CD4-positive, alpha-beta T cell treated with Interleukin-17A for 1 hour (primary cell): ENCODE results near the gene CASK.
"Not testable (repeated sequence)": the region's sequence is repeated elsewhere in the genome, so short reads cannot be mapped to it uniquely, and the experiment has no call there.

ENCODE experiments used
- DNase-seq: peaks from one replicate; pipeline ENCODE4 v3.0.0-alpha.2; 2020

The CASK gene

GRCh38 chrX:41553688-41554087, 369.7 kb downstream of the CASK start:
- no peak for DNase-seq

DNA sequence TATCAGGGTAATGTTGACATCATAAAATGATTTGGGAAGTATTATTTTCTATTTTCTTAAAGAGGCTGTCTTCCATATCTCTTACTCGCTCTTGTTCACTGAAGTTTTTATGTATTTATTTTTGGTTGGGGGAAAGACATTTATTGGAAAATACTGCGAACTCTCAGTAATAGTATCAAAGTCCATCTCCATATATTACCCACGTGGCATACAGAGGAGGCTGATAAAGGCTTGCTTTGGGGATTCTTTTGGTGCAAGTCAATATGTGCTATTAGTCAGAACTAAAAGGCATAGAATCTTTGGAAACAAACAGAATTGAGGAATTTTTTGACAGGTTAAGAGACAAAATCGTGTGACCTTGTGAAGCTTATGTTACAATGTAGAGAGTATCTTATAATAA, 374.9 kb downstream of the CASK start:
- DNase-seq, result no peak

GRCh38 chrX:41543668-41544067, 379.7 kb downstream of the CASK start:
- no peak for DNase-seq

DNA sequence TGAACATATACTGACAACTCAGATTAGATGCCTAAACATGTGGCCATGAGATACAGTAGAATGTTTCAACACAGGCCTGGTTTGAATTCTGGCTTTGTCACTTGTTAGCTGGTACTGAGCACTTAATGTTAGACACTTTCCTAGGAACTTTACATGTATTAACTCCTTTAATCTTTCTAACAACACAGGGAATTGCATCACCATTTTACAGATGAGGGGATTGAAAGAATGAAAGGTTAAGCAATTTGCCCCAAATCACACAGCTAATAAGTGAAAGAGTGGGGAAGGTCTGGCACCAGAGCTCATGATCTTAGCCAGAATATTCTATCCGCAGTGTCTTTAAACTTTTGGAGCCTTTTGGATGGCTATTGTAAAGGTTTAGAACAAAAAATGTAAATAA, 380.3 kb downstream of the CASK start:
- DNase-seq, result no peak

DNA sequence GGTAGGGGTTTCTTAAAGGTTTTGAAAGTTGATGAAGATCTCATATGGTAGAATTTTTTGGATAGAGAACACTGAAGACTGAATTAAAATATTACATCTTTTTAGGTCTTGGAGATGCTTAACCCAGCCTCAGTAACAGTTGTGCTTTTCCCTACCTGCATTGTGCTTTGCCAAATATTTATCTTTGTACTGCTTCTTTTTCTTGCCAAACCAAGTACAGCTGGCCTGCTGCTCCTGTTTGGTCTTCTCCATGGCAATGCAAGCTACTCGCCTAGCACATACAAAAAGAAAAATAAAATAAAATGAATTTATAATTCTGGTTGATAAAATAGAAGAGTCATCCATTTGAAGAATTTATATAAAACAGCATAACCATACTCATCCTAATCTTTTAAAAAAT, 380.8 kb downstream of the CASK start:
- DNase-seq, result no peak

- DNase-seq, result no peak
These were observed 381.2 kb downstream of the CASK start for GRCh38 chrX:41542135-41542534.

DNA sequence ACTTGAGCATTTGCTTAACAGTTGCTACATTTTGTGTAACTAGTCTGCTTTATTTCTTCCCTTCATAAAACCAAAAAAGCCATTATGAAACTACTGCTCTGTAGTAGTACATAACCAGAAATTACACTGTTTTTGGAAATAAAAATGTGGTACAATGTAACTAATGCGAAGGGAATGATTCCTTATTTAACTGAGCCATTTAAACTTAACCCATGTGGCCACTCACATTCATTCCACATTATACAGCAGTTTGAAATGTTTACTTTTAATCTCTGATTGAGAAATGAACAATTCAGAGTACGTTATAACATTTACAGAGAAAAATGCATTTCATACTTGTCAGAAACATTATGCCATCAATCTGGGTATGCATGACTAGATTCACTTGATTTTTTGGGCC, 382.0 kb downstream of the CASK start:
- no peak for DNase-seq

- no peak for DNase-seq
These were observed 384.6 kb downstream of the CASK start for GRCh38 chrX:41538707-41539106.

DNA sequence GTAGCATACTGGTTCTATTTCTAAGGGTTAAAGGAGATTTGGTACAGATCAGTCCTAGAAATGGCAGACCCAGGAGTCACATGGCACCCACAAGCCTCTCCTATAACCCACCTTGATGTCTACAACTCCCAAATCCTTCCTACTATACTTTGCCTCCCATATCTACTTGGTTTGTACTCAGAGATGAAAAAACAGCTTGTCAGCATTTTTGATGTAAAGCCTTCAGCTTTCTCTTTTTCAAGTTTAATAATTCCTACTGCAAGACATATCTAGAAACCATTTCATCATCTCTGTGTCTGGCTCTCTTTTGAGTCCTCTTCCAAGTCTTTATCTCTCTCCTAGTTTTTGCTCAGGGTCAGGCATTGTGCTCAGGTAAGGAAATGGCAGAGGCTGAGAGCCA, 393.3 kb downstream of the CASK start:
- no peak for DNase-seq

DNA sequence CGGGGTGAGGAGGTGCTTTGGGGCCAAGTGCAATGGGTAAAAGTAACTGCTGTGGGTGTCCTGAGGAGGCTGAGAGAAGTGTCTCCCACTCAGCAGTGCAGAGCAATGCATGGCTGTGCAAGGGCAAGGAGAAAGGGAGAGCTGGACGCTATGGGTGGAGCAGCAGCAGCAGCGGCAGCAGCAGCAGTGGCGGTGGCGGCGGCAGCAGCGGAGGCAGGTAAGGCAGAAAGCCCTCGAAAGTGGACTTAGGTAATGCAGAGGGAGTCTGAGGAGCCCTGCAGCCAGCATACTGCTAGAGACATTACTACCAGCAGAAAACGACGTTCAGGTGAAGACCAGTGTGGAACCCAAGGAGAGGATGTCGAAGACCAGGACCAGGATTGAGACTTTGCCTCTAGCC, 394.1 kb downstream of the CASK start:
- no peak for DNase-seq

GRCh38 chrX:41528784-41529183, 394.6 kb downstream of the CASK start:
- DNase-seq, result no peak

DNA sequence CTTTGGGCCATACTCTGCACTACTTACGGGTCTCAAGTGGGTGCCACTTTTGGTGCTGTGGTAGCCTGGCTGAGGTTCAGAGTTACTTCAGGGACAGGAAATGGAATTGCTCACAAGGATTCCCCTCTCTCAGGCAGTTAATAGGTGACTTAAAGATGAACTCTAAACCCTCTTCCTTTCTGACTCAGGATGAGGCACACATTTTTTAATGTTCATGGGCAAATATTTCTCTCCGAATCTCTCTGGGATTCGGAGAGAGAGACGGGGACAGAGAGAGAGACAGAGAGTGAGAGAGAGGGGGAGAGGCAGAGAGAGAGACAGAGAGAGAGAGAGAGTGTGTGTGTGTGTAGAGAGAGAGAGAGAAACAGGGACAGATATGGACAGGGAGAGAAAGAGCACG, 396.4 kb downstream of the CASK start:
- DNase-seq, result no peak

- no peak for DNase-seq
These were observed 397.1 kb downstream of the CASK start for GRCh38 chrX:41526271-41526670.

GRCh38 chrX:41522671-41523070, 400.7 kb downstream of the CASK start:
- no peak for DNase-seq

DNA sequence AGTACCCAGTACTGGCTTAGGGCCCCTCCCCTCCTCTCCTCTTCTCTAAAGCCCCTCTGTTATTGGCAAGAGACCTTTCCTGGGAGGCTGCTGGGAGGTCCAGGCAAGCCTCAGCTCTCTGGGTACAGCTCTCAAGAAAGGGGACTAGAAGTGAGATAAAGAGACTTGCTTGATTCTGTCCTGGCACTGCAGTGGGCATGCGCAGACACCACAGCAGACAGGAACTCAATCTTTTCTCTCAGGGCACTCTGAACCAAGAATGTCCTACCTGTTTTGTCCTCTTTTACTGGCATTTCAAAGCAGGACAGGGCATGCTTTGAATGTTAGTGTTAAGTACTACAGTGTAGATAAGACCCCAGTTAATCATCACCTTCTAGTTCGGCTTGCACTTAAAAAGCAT, 401.3 kb downstream of the CASK start:
- DNase-seq, result no peak

GRCh38 chrX:41519468-41519867, 403.9 kb downstream of the CASK start:
- DNase-seq, result no peak

DNA sequence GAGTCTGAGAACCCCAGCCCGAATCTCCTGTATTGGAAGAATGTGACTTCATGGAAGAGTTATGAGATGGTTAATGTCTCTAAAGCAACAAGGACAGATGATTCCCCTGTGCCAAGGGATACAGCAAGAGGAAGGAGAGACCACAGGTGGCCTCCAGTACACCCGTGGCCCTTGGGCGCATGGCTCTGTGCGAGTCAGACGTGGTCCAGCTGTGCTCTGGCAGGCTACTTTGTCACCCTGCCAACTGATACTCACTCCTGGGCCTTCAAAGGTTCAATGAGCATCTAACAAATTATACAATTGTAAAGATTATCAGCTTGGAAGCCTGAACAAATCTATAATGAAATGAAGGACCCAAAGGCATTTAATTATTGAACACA, 404.5 kb downstream of the CASK start:
- DNase-seq, result no peak

DNA sequence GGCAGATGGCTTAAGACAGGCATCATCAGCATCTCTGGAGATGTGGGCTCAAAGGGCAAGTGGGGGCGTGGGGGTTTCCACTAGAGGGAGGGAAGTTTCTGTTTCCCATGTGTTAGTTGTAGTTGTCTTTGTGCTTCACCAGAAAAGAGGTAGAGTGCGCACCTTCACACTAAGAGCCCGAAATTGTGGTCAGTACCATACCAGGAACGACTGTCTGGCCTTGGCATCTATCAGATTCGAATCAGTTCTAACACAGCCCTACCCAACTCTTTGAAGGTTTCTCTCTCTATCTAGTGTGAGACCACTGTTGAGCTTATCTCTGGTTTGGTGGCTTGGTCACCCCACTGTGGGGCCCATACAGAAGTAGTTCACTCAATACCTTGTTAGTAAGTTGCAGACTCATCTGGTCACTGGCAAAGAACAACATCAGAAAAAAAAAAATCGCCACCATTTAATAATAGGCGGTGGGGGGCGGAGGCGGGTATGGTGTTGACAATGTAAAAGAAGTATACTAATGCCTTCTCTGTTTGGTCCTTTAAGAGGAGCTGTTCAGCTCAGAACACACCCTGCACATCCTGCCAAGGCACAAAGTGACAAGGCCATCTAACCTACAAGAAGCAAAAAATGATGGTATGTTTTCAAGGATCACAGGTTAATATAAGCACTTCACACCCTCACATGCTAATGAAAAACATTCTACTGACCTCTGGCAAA, 405.1 kb downstream of the CASK start:
- peak; percentile 7 for DNase-seq

DNA sequence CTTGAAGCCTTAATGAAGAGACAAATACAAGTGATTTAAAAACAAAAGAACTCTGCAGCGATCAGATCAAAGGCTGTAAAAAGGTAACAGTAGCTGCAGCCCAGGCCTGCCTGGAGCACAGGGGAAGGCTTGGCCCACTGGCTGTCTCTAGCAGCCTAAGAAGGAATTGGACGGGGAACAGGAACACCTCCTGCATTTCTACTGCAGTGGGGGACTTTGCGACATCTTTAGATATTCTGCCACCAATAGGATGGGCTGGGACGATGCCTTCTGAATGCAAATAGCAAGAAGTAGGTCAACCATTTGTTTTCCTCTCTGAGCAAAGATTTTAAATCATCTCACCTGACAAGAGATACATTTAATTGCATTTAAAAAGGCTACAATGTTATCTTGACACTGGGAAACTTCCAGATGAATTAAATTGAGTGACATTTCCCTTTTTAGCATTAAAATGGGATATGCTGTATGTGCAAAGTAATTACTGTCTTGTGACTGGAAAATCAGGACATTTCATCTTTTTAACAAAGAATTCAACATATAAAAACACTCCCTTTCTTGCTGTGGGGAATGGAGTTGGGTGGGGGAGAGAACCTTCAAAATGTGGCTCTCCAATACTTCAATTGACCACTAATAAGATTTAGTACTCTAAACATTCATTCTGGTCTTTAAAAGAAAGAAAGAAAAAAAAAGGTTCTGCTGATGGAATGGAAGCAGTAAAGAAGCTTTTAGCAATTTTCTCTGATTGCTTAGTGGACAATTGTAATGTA, 406.2 kb downstream of the CASK start:
- no peak for DNase-seq

DNA sequence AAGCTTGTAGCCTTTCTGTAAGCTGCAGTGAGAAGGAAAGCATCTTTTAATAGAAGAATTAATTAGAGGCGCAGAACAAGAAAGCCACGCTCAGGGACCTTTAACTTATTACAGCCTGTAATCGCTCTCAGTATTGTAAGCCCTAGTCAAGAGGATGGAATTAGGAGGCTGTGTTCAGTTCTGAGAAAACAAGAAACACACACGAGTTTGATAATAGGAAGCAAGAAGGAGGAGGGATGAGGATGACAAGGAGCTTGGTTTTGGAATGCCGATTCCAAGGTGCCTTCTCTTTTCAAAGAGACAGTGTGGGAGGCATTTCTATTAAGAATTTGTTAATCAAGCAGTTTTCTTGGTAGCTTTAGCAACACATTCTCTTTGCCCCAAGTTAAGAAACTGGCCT, 406.9 kb downstream of the CASK start:
- DNase-seq, result no peak

DNA sequence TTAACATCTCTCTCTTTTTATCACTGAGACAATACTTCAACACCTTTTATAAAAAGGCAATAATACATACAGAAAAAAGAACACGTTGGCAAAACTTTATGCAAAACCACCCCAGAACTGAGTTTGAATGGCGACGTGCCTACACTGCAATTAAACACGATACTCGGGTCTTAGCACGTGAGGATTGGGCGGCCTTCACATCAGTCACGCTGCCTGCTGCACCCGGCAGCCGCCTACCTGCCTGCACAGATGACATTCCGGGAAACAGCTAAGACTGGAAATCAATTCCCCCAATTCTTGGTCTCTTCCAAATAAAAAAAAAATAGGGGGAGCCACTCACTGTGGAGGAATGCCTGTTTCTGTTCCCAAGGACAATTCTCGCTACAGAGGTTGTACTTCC, 408.0 kb downstream of the CASK start:
- no peak for DNase-seq

DNA sequence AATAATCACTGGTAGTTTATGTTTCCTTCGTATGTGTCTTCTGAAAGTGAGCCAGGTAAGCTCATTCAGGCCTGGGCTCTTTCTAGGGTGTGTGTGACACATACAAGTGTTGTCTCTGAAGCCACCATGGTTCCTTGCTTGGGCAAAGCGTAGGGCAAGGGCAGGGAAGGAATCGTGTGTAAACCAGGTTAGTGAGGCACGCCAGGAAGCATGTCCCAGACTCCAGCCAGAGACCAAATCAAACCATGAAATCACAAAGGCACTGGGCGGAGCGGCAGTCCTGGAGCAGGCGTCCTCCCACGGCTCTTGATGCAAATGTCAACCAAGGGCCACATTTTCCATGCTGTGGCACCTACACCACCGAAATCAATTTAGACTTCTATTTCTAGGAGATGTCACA, 409.2 kb downstream of the CASK start:
- DNase-seq, result no peak

DNA sequence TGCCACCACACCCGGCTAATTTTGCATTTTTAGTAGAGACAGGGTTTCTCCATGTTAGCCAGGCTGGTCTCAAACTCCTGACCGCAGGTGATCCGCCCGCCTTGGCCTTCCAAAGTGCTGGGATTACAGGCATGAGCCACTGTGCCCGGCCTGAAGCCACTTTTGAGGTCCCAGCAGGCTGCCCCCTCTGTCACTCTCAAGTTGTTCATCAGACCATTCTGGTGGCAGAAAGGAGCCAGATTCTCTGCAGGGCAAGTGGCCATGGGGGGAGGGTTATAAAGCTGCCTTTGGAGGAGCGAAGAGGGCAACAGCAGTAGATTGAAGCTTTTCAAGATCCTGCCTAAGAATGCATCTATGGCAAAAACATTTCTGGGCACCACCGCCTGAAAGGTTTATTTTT, 410.5 kb downstream of the CASK start:
- DNase-seq, result not testable (repeated sequence)

DNA sequence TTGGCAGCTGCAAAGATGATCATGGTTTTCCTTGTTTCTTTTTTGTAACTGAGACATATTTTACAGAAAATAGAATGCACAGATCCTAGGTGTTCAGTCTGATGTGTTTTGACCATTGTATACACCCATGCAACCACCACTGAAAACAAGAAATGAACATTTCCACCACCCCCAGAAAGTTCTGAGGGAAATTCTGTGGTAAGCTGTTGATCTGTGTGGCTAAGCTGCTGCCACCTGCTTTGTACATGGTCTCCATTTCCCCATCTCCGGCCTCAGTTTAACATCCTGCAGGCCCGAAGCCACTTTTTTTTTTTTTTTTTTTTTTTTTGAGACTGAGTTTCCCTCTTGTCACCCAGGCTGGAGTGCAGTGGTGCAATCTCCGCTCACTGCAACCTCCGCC, 411.0 kb downstream of the CASK start:
- no peak for DNase-seq

GRCh38 chrX:41507919-41508318, 415.4 kb downstream of the CASK start:
- DNase-seq, result no peak
